GM19035 (cell line): ENCODE measurements around the gene MEGF10.

Experiments used
- ATAC-seq: cut with Tn5 transposase; IDR thresholded peaks from one replicate; pipeline ENCODE4 v1.9.1; 2021; ENCODE audit not compliant: unreplicated experiment

The MEGF10 gene

GRCh38 chr5:127409246-127409917 is 118.8 kb downstream of the MEGF10 start:
- no peak for ATAC-seq

GRCh38 chr5:127409921-127410675 is 119.5 kb downstream of the MEGF10 start:
- ATAC-seq = peak; percentile 58

- peak; percentile 58 for ATAC-seq
Measured at GRCh38 chr5:127410959-127411358, 120.4 kb downstream of the MEGF10 start.

GRCh38 chr5:127411381-127411780 is 120.8 kb downstream of the MEGF10 start:
- ATAC-seq = no peak

- ATAC-seq = no peak
Measured at GRCh38 chr5:127412698-127413097, 122.1 kb downstream of the MEGF10 start.

GRCh38 chr5:127415034-127415433 is 124.4 kb downstream of the MEGF10 start:
- ATAC-seq = no peak

GRCh38 chr5:127416906-127417305 is 126.3 kb downstream of the MEGF10 start:
- no peak for ATAC-seq

GRCh38 chr5:127417528-127417927 is 126.9 kb downstream of the MEGF10 start:
- no peak for ATAC-seq

- ATAC-seq = no peak
Measured at GRCh38 chr5:127418367-127418766, 127.8 kb downstream of the MEGF10 start.

GRCh38 chr5:127418974-127419682 is 128.5 kb downstream of the MEGF10 start:
- ATAC-seq = no peak

- ATAC-seq = no peak
Measured at GRCh38 chr5:127419683-127420257, 129.2 kb downstream of the MEGF10 start.

GRCh38 chr5:127420758-127421157 is 130.2 kb downstream of the MEGF10 start:
- no peak for ATAC-seq

- no peak for ATAC-seq
Measured at GRCh38 chr5:127421471-127421870, 130.9 kb downstream of the MEGF10 start.

GRCh38 chr5:127423173-127423798 is 132.7 kb downstream of the MEGF10 start:
- ATAC-seq = peak; percentile 61

- ATAC-seq = no peak
Measured at GRCh38 chr5:127425037-127425436, 134.4 kb downstream of the MEGF10 start.

- ATAC-seq = no peak
Measured at GRCh38 chr5:127425868-127426267, 135.3 kb downstream of the MEGF10 start.

GRCh38 chr5:127426661-127427060 is 136.1 kb downstream of the MEGF10 start:
- ATAC-seq = no peak

GRCh38 chr5:127428276-127428675 is 137.7 kb downstream of the MEGF10 start:
- ATAC-seq = no peak

- ATAC-seq = no peak
Measured at GRCh38 chr5:127428748-127429147, 138.2 kb downstream of the MEGF10 start.

GRCh38 chr5:127429928-127430327 is 139.3 kb downstream of the MEGF10 start:
- no peak for ATAC-seq

- no peak for ATAC-seq
Measured at GRCh38 chr5:127430627-127431026, 140.0 kb downstream of the MEGF10 start.
